Endothelial cell of umbilical vein (primary cell): ENCODE data around the gene PHF23. TPM values are rescaled to one million over a fixed set of nuclear protein-coding genes. Genes with fewer than 3 reads are reported as not detected.

Source experiments
- BruUV-seq: library from RNA; stranded (reverse); fragments of 400-500 nt; replicated peaks from 2 replicates; lab custom pipeline; 2021; lab: Mats Ljungman, UMichigan
- CTCF ChIA-PET: fragments of 300-600, 350-600 bp; sonication (Branson Sonifier 250); formaldehyde crosslinking; loops from one replicate; lab custom pipeline; 2021; ENCODE audit warnings: antibody characterized with exemption, inconsistent platforms; lab: Charles Lee
- POLR2A ChIA-PET: fragments of 300-600, 350-600 bp; sonication (Branson Sonifier 250); formaldehyde crosslinking; loops from one replicate; lab custom pipeline; 2021; ENCODE audit warnings: antibody characterized with exemption, inconsistent platforms; lab: Charles Lee
- DNase-seq: peaks from one replicate; pipeline ENCODE4 v3.0.0-alpha.2; 2011; ENCODE audit warnings: low read depth, low spot score
- FAIRE-seq: peaks from 2 replicates; lab custom pipeline; 2011; peaks lifted over from hg19 to GRCh38; lab: Jason Lieb, UNC
- H2AFZ ChIP-seq: 2 replicates; pipeline ENCODE4 v1.6.0; 2012; ENCODE audit warnings: low read depth, low read length, control low read depth, inconsistent platforms
- H3K27ac ChIP-seq: 2 replicates; pipeline ENCODE4 v1.5.1; 2011; ENCODE audit warnings: low read depth, mild to moderate bottlenecking, control low read depth, low read length, moderate library complexity; ENCODE audit not compliant: insufficient read depth
- H3K27me3 ChIP-seq, 2 experiments: 2 replicates each; pipeline versions ENCODE4 v1.6.0 to v1.6.1; 2011; ENCODE audit warnings: low read length in 2 of 2, mixed read lengths in 1 of 2; ENCODE audit not compliant: control insufficient read depth in 2 of 2, insufficient read depth in 2 of 2
- H3K36me3 ChIP-seq, 2 experiments: 2 replicates in 1 of 2; 3 replicates in 1 of 2; pipeline ENCODE4 v1.5.1; 2011; ENCODE audit warnings: low read length in 2 of 2, mild to moderate bottlenecking in 1 of 2, moderate library complexity in 1 of 2; ENCODE audit not compliant: control insufficient read depth in 2 of 2, insufficient read depth in 2 of 2; ENCODE audit errors: extremely low read depth in 1 of 2
- H3K4me1 ChIP-seq: 3 replicates; pipeline ENCODE4 v1.5.1; 2011; ENCODE audit warnings: mild to moderate bottlenecking, low read length; ENCODE audit not compliant: control insufficient read depth, insufficient read depth; ENCODE audit errors: extremely low read depth
- H3K4me2 ChIP-seq: 2 replicates; pipeline ENCODE4 v1.6.1; 2011; ENCODE audit warnings: low read length, control low read depth, mixed read lengths; ENCODE audit not compliant: insufficient read depth
- H3K4me3 ChIP-seq, 3 experiments: fragments of 200-600 bp in 1 of 3; sonication (generic), shearing (Covaris generic) in 1 of 3; replicated peaks in 1 of 3; 2 replicates each; pipeline ENCODE4 v1.5.1; 2011 to 2016; ENCODE audit warnings: control low read depth in 3 of 3, low read length in 3 of 3, mild to moderate bottlenecking in 2 of 3, inconsistent platforms in 1 of 3, low read depth in 1 of 3, moderate library complexity in 1 of 3; ENCODE audit not compliant: insufficient read depth in 1 of 3
- H3K79me2 ChIP-seq: 2 replicates; pipeline ENCODE4 v1.6.0; 2012; ENCODE audit warnings: low read length, inconsistent platforms; ENCODE audit not compliant: control insufficient read depth, insufficient read depth
- H3K9ac ChIP-seq: replicated peaks from 2 replicates; pipeline ENCODE3; 2011; ENCODE audit warnings: low read length, control low read depth; ENCODE audit not compliant: insufficient read depth; ENCODE audit errors: extremely low read depth
- H3K9me1 ChIP-seq: replicated peaks from 3 replicates; pipeline ENCODE4 v1.6.0; 2011; ENCODE audit warnings: mild to moderate bottlenecking, low read length; ENCODE audit not compliant: control insufficient read depth, insufficient read depth; ENCODE audit errors: extremely low read depth
- H3K9me3 ChIP-seq: replicated peaks from 2 replicates; pipeline ENCODE4 v1.5.1; 2012; ENCODE audit warnings: low read length, inconsistent platforms; ENCODE audit not compliant: control insufficient read depth, insufficient read depth
- H4K20me1 ChIP-seq: replicated peaks from 2 replicates; pipeline ENCODE3; 2011; ENCODE audit warnings: mild to moderate bottlenecking, low read length; ENCODE audit not compliant: control insufficient read depth, insufficient read depth; ENCODE audit errors: extremely low read depth
- CTCF ChIP-seq, 2 donors: IDR thresholded peaks; 1 replicate in 1 of 2; 2 replicates in 1 of 2; pipeline ENCODE4 v1.5.1; 2011; ENCODE audit warnings: low read length in 2 of 2, mild to moderate bottlenecking in 2 of 2, moderate library complexity in 2 of 2, control low read depth in 1 of 2, inconsistent platforms in 1 of 2, low read depth in 1 of 2; ENCODE audit not compliant: insufficient read depth in 1 of 2; ENCODE audit errors: extremely low read depth in 1 of 2
- EZH2 ChIP-seq: IDR thresholded peaks from 2 replicates; pipeline ENCODE4 v1.6.1; 2012; ENCODE audit warnings: borderline replicate concordance, low read depth, mild to moderate bottlenecking, moderate library complexity, low read length, inconsistent platforms; ENCODE audit not compliant: severe bottlenecking
- FOS ChIP-seq: IDR thresholded peaks from 2 replicates; pipeline ENCODE4 v1.6.1; 2011; ENCODE audit warnings: mild to moderate bottlenecking, low read length, moderate library complexity, borderline replicate concordance; ENCODE audit not compliant: insufficient read depth
- GATA2 ChIP-seq: IDR thresholded peaks from 2 replicates; pipeline ENCODE4 v1.7.0; 2011; ENCODE audit warnings: low read depth, mild to moderate bottlenecking, moderate library complexity, mixed read lengths, low read length; ENCODE audit not compliant: insufficient read length, insufficient read depth
- JUN ChIP-seq: IDR thresholded peaks from 2 replicates; pipeline ENCODE4 v1.6.1; 2011; ENCODE audit warnings: borderline replicate concordance, low read depth; ENCODE audit not compliant: insufficient read length, insufficient read depth
- MAX ChIP-seq: IDR thresholded peaks from 2 replicates; pipeline ENCODE4 v1.6.1; 2011; ENCODE audit not compliant: insufficient read depth, insufficient read length
- MYC ChIP-seq: IDR thresholded peaks from one replicate; pipeline ENCODE4 v1.6.1; 2011; ENCODE audit warnings: mild to moderate bottlenecking, low read depth, low read length
- POLR2A ChIP-seq: IDR thresholded peaks from 2 replicates; pipeline ENCODE4 v1.6.1; 2012; ENCODE audit warnings: low read depth, mild to moderate bottlenecking, control low read depth, low read length
- POLR2AphosphoS5 ChIP-seq: IDR thresholded peaks from 2 replicates; pipeline ENCODE4 v1.6.1; 2012; ENCODE audit warnings: low read depth, mild to moderate bottlenecking, control low read depth, low read length, moderate library complexity; ENCODE audit not compliant: insufficient read depth
- dilution Hi-C: fragments of 300-500 bp; cut with MboI; formaldehyde crosslinking; loops from one replicate; pipeline ENCODE4 v1.15.0; 2019; ENCODE audit warnings: low sequenced_read_pairs; ENCODE audit not compliant: extremely low pct_ligation_motif_present
- intact Hi-C: fragments of 100-400 bp; cut with micrococcal nuclease; formaldehyde crosslinking; loops from one replicate; pipeline ENCODE4 v1.10.0; 2022
- polyA plus RNA-seq, 4 experiments: library from polyadenylated mRNA; depleted of rRNA in 3 of 4; stranded (reverse) in 3 of 4; unstranded in 1 of 4; fragments of >200 nt; gene quantifications; 2 replicates each; pipeline versions ENCODE4 v1.2.1 to v1.2.3, GENCODE V29; 2011 to 2012; ENCODE audit warnings: missing spikeins in 1 of 4
- total RNA-seq: library from RNA; stranded (reverse); gene quantifications from 2 replicates; pipeline ENCODE4 v1.2.3, GENCODE V29; 2021

Gene PHF23
- total and polyA plus RNA-seq, 2 donors (not counting 3 experiments of a cell fraction or from before 2014, with no cell fraction given): 35.6 to 54.7 TPM

GRCh38 chr17:7249214-7249613 is 10.0 kb upstream of the PHF23 start:
- H3K9ac ChIP-seq: no peak overlapping the region
- no peak overlapping the region for H3K27ac ChIP-seq
- no peaks in the 10 kb centered on the region for H3K27me3 ChIP-seq
- no peak overlapping the region for H3K4me3 ChIP-seq
- no peaks in the 10 kb centered on the region for H3K9me1 ChIP-seq
- ChIA-PET CTCF (interaction anchor here (0.7 kb wide), 1 partner anchor 204 kb away, joined by 4 read pairs; no protein-coding TSS in a partner anchor), POLR2A (no interaction called here)
- H2AFZ ChIP-seq: no peak overlapping the region
- H4K20me1 ChIP-seq: no peaks in the 10 kb centered on the region
- no peaks in the 10 kb centered on the region for H3K9me3 ChIP-seq
- no peak for DNase-seq
- H3K4me1 ChIP-seq: peaks cover 23% of the 10 kb centered on the region
- no peak overlapping the region for H3K4me2 ChIP-seq
- peaks cover 2 to 15% of the 10 kb centered on the region in 2 experiments for H3K36me3 ChIP-seq
- intact Hi-C loops: no loop called here
- no peak for FAIRE-seq
- H3K79me2 ChIP-seq: peaks cover 65% of the 10 kb centered on the region
- BruUV-seq: no TSS peak
- dilution Hi-C loops: no loop called here
- TF ChIP-seq POLR2A: no peak

- TF ChIP-seq CTCF (IDR thresholded peaks at IDR 0.05; ENCODE audit: extremely low read depth in 1 of 2, insufficient read depth in 1 of 2, low read depth in 1 of 2, low read length in 2 of 2) (no peak), MYC (no peak), EZH2 (no peak), MAX (no peak), JUN (no peak), FOS (no peak), POLR2A (no peak), GATA2 (no peak), POLR2AphosphoS5 (no peak)
- H3K4me1 ChIP-seq: peaks cover 23% of the 10 kb centered on the region
- H3K9me3 ChIP-seq: no peaks in the 10 kb centered on the region
- H3K36me3 ChIP-seq: peaks cover 4 to 16% of the 10 kb centered on the region in 2 experiments
- H3K9me1 ChIP-seq: no peaks in the 10 kb centered on the region
- H2AFZ ChIP-seq: no peak overlapping the region
- no peaks in the 10 kb centered on the region for H4K20me1 ChIP-seq
- H3K4me2 ChIP-seq: no peak overlapping the region
- CTCF ChIA-PET: no interaction called here
- FAIRE-seq (no peak), DNase-seq (no peak)
- H3K27me3 ChIP-seq: no peaks in the 10 kb centered on the region
- POLR2A ChIA-PET: no interaction called here
- H3K9ac ChIP-seq: no peak overlapping the region
- H3K4me3 ChIP-seq: no peak overlapping the region
- BruUV-seq: no TSS peak
- dilution Hi-C loops: no loop called here
- peaks cover 62% of the 10 kb centered on the region for H3K79me2 ChIP-seq
- H3K27ac ChIP-seq: no peak overlapping the region
- intact Hi-C loops: no loop called here
These were observed 9.5 kb upstream of the PHF23 start for GRCh38 chr17:7248796-7249195.
